K562 (cell line): ENCODE measurements around the gene RASAL1.

Experiments used
- BRCA1 ChIP-seq, 2 experiments: fragments of 450-650 bp in 1 of 2; sonication (generic) in 1 of 2; formaldehyde crosslinking in 1 of 2; IDR thresholded peaks; 2 replicates each; pipeline versions ENCODE4 v1.5.0 to v1.6.1; 2017 to 2020; ENCODE audit warnings: mild to moderate bottlenecking in 1 of 2, missing genetic modification reagents in 1 of 2
- CTCF ChIP-seq, 3 experiments: IDR thresholded peaks in 2 of 3; conservative IDR thresholded peaks in 1 of 3; 2 replicates each; pipeline ENCODE4 v1.5.1; 2011 to 2012; ENCODE audit warnings: low read length in 3 of 3, mild to moderate bottlenecking in 3 of 3, control low read depth in 2 of 3, improper control_type of control experiment in 1 of 3, inconsistent platforms in 1 of 3, low read depth in 1 of 3, mixed read lengths in 1 of 3, moderate library complexity in 1 of 3; ENCODE audit not compliant: insufficient read depth in 2 of 3
- IRF2 ChIP-seq: sonication (generic); formaldehyde crosslinking; IDR thresholded peaks from 2 replicates; pipeline ENCODE4 v1.8.1; 2022; ENCODE audit warnings: mild to moderate bottlenecking, missing genetic modification reagents
- MXI1 ChIP-seq: IDR thresholded peaks from 2 replicates; pipeline ENCODE4 v1.6.1; 2011; ENCODE audit warnings: low read depth, mild to moderate bottlenecking, improper control_type of control experiment, low read length
- NFYB ChIP-seq: IDR thresholded peaks from 2 replicates; pipeline ENCODE4 v1.6.1; 2011; ENCODE audit warnings: mild to moderate bottlenecking, moderate library complexity; ENCODE audit not compliant: insufficient read length; ENCODE audit errors: extremely low read depth
- POLR2AphosphoS5 ChIP-seq: IDR thresholded peaks from 2 replicates; pipeline ENCODE4 v1.6.1; 2011; ENCODE audit warnings: mild to moderate bottlenecking, low read depth, low read length, moderate library complexity; ENCODE audit not compliant: control insufficient read depth, insufficient read depth
- SMAD1 ChIP-seq: fragments of 150-350 bp; IDR thresholded peaks from 2 replicates; pipeline ENCODE4 v1.6.1; 2014; ENCODE audit warnings: low read length, low read depth; ENCODE audit not compliant: partially characterized antibody
- SMAD3 ChIP-seq: fragments of 450-650 bp; formaldehyde crosslinking; conservative IDR thresholded peaks from 2 replicates; pipeline ENCODE4 v1.4.0; 2020; ENCODE audit warnings: mild to moderate bottlenecking
- SREBF2 ChIP-seq: sonication (generic); formaldehyde crosslinking; IDR thresholded peaks from 2 replicates; pipeline ENCODE4 v1.4.0; 2020; ENCODE audit warnings: mild to moderate bottlenecking, missing genetic modification reagents
- ZNF644 ChIP-seq: fragments of 200-800 bp; sonication (Bioruptor generic); IDR thresholded peaks from 2 replicates; pipeline ENCODE4 v1.6.1; 2016; ENCODE audit warnings: low read depth, missing genetic modification characterization, missing compliant biosample characterization
- ZNF717 ChIP-seq: fragments of 250-450 bp; sonication (Bioruptor Pico); IDR thresholded peaks from 2 replicates; pipeline ENCODE4 v1.5.0; 2021

GRCh38 chr12:113173081-113173698, 37.6 kb upstream of the RASAL1 start:
- TF ChIP-seq SREBF2 (CRISPR knock-in tag) (no peak), CTCF (IDR thresholded peaks at IDR 0.05 in 2 of 3, conservative IDR thresholded peaks at IDR 0.05 in 1 of 3; ENCODE audit: insufficient read depth in 2 of 3, low read depth in 1 of 3, low read length in 3 of 3) (no peak), SMAD1 (no peak), BRCA1 (IDR thresholded peaks at IDR 0.05) (no peak), BRCA1 (CRISPR knock-in tag; IDR thresholded peaks at IDR 0.05) (no peak), SMAD3 (CRISPR knock-in tag) (no peak), ZNF644 (no peak), NFYB (no peak), POLR2AphosphoS5 (no peak), MXI1 (no peak), ZNF717 (CRISPR knock-in tag) (no peak), IRF2 (CRISPR knock-in tag) (no peak)
